Sciatic nerve (tissue), 2 donors: ENCODE measurements around the gene DEAF1. TPM values are rescaled to one million over a fixed set of nuclear protein-coding genes. Genes with fewer than 3 reads are reported as not detected.

Source experiments
- ATAC-seq: fragments of 200-7000 bp; cut with Tn5 transposase; one replicate; pipeline ENCODE4 v1.9.1; 2020; ENCODE audit warnings: mild to moderate bottlenecking, moderate library complexity
- DNase-seq: peaks from one replicate; pipeline ENCODE4 v3.0.0-alpha.2; 2020; ENCODE audit warnings: low spot score
- intact Hi-C: fragments of 100-400 bp; cut with DNase I; formaldehyde crosslinking; loops from one replicate; pipeline ENCODE4 v1.14.2; 2022
- total RNA-seq: library from RNA; stranded (reverse); fragmentation: NEBNext Ultra II Directional; extraction: Animal tissue kit (Norgen Biotek cat#: 25700); gene quantifications from one replicate; pipeline ENCODE4 v1.2.1, GENCODE V29; 2021
- donor health status: DM: no; HTN: no; CAD: no.
- donor health status: DM: no; HTN: no; CAD: no.

DEAF1 gene
- total RNA-seq, 1 donor from 2014 or later, result 52.8 TPM

DNA sequence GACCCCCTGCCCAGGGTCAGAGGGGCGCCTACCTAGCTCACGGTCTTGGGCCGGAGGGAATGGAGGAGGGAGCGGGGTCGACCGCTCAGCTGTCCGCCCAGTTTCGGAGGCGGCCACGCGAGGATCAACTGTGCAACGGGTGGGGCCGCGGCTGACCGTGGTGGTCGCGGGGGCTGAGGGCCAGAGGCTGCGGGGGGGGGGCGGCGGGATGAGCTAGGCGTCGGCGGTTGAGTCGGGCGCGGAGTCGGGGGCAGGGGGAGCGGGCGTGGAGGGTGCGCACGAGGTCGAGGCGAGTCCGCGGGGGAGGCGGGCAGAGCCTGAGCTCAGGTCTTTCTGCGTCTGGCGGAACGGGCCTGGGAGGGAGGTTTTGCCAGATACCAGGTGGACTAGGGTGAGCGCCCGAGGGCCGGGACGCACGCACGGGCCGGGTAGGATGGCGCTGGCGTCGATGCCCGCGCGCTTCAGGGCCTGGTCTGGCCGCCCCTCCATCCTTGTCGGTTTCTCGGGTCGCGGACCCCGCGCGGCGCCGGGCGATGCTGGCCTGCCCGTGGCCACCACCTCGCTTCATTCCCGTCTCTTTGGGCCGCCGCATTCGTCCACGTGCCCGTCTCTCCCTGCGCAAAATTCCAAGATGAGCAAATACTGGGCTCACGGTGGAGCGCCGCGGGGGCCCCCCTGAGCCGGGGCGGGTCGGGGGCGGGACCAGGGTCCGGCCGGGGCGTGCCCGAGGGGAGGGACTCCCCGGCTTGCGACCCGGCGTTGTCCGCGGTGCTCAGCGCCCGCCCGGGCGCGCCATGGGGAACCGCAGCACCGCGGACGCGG, 58.3 kb downstream of the DEAF1 start, which contains the start of gene DRD4:
Gene DRD4 (plus strand): TSS at position 759 of the 822 bp plus-strand sequence. CDS start 36 bp downstream, at position 795.
- ATAC-seq, result peak; percentile 51

DNA sequence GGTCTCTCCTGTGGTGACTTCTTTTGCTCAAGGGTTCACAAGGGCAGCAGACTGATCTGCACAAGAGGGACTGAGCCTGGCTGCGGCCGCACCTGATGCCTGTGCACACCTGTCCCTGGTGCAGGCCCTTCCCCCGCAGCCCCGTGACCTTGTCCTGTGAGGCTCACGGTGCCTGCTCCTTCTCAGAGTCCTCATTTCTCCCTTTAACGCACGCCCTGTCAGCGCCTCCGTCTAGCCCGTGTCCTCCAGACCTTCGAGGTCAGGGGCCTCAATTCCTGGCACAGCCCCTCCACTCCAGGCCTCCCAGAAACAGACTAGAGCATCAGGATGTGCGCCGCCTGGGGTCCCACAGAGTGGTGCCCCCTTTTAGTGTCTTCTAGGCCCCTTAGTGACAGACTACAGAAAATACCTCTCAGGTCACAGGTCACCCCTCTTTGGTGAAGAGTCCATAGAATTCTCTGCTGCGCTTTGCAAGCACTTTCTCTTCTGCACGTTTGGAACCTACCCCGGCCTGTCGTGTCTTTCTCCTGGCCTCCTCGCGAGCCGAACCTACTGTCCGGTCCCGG, 59.0 kb downstream of the DEAF1 start:
- ATAC-seq (no peak), DNase-seq (no peak)
- intact Hi-C loops, result no loop called here

More for the DNA sequence above, 58.3 kb downstream of the DEAF1 start, which contains the start of gene DRD4:
- no peak for DNase-seq
- intact Hi-C loops, result no loop called here

DNA sequence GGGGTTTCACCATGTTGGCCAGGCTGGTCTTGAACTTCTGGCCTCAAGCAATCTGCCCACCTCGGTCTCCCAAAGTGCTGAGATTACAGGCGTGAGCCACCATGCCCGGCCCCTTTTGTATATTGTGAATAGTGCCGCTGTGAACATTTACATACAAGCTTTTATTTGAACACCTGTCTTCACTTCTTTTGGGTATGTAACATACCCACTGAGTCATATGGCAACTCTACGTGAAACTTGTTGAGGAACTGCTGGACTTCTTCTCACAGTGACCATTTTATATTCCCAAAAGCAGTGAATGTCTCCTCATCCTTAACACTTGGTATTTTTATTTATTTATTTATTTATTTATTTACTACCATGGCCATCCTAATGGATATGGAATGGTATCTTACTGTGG, 64.2 kb downstream of the DEAF1 start:
- intact Hi-C loops, result no loop called here
- no peak for ATAC-seq
- no peak for DNase-seq

- DNase-seq, result no peak
- no peak for ATAC-seq
- intact Hi-C loops, result no loop called here
Measured at GRCh38 chr11:629237-629583, 65.8 kb downstream of the DEAF1 start.

- ATAC-seq (no peak), DNase-seq (no peak)
- intact Hi-C loops, result no loop called here
Measured at GRCh38 chr11:628056-628455, 67.0 kb downstream of the DEAF1 start.

- ATAC-seq, result no peak
Measured at GRCh38 chr11:627308-627576, 67.8 kb downstream of the DEAF1 start.

DNA sequence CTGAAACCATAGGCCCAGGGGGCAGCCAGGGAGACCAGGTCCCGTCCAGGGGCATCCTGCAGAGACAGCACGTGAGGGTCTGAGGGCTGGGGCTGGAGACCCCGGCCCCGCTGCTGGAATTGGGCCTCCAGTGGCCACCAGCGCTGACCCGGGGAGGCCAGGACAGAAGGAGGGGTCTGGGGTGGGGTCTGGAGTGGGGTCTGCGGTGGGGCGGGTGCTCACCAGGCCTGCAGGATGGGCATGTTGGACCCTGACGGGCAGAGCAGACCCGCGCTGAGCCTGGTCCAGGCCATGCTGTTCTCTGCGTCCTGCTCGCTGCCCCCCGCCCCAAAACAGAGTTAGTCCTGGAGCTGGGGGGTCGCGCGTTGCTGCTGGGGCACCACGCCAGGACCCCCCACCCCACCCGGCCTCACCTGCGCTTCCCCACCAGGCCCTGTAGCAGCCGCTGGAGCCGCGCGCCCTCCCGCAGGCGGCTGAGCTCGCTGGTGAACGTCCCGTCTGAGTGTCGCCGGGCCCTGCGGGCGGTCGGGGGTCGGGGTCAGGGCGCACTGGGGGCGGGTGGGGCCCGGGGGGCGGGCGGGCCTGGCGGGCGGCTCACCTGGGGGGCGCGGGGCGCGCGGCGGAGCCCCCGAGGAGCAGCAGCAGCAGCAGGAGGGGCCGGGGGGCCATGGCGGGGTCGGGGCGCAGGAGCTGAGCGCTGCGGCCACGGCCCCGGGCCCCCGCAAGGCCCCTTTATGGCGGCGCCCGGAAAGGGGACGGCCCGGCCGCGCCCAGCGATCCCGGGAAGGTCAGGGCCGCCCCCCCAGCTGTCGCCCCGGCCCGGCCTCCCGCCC, 68.3 kb downstream of the DEAF1 start, which contains the start of gene SCT:
Gene SCT (minus strand): TSS at position 707 of the 833 bp plus-strand sequence. CDS start 38 bp downstream, at position 669.
- intact Hi-C loops, result no loop called here
- ATAC-seq (no peak), DNase-seq (no peak)

More at GRCh38 chr11:627308-627576, 67.8 kb downstream of the DEAF1 start:
- intact Hi-C loops, result no loop called here
- DNase-seq, result no peak

DNA sequence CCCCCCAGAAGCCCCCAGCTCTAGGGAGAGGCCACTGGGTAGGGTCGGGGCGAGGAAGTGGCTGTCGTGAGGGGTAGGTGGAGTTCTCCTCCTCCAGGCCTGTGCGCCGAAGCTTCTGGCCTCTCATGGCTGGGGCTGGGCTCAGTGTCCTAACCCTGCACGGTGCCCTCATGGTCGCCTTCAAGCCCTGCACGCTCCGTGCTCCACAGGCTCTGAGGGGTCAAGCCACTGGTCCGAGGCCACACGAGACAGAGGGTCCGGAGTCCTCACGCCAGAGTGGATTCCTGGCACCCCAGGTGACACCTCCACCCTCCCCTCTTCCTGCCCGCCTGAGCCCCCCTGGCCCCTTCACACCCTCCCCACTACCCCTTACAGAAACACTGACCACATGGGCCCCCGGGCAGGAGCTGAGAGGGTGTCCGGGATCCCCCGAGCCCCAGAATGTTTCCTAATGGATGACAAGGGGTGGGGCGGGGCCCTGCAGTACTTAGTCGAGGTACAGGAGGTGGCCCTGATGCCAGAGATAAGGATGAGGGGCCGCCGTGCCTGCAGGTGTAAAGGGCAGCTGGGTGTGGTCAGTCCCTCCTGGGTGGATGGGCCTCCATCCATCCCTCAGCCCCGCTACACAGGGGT, 69.3 kb downstream of the DEAF1 start:
- intact Hi-C loops, result no loop called here
- DNase-seq (no peak), ATAC-seq (no peak)

GRCh38 chr11:624705-625635, 70.1 kb downstream of the DEAF1 start, which contains the start of gene CDHR5:
CDHR5 (minus strand) TSS chr11:624955; CDS start chr11:624902, 53 bp downstream.
- DNase-seq (no peak), ATAC-seq (no peak)
- intact Hi-C loops, result no loop called here

- ATAC-seq, result peak; percentile 4
- intact Hi-C loops, result no loop called here
- no peak for DNase-seq
Measured at GRCh38 chr11:623999-624704, 70.9 kb downstream of the DEAF1 start.

GRCh38 chr11:623349-623869, 71.6 kb downstream of the DEAF1 start:
- DNase-seq, result no peak
- no peak for ATAC-seq

GRCh38 chr11:621838-622237, 73.2 kb downstream of the DEAF1 start:
- no peak for ATAC-seq
- intact Hi-C loops, result no loop called here

More at GRCh38 chr11:623349-623869, 71.6 kb downstream of the DEAF1 start:
- intact Hi-C loops, result no loop called here

DNA sequence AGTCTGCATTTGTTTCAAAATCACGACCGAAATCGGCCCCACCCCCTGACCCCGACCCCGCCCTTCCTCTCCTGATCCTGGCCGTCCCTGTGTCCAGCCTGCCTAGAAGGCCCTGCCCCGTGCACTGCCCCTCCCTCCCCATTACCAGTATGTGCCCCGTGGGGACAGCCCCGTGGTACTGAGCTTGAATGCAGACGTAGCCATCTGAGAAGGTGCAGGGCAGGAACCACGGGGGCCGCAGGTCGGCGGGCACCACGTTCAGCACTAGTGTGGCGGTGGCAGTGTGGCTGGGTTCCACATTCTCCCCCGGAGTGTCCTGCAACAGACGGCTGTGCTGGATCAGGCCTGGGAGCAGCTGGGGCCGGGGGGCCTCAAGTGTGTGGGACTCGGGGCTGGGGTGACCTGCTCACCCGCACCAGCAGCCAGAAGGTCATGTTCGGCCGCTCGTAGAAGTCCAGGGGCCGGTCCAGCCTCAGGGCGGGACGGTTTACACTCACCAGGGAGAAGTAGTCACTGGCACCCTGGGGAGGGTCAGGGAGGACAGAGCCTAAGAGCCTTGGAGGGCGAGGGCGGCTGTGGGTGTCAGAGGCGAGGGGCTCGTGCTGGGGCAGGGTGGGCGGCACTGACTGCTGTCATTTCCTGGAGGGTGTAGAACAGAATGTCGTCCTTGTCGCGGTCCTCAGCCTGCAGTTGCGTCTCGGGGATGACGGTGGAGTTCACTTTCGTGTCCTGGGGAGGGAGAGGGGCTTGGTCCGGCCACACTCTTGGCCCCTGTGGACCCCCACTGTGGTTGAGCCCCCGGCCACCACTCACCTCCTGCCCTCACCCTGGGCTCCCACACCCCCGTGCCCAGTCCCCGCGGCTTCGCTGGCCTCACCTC, 73.8 kb downstream of the DEAF1 start:
- DNase-seq (no peak), ATAC-seq (no peak)
- intact Hi-C loops, result no loop called here

More at GRCh38 chr11:621838-622237, 73.2 kb downstream of the DEAF1 start:
- DNase-seq, result no peak

- ATAC-seq, result no peak
- intact Hi-C loops, result no loop called here
- DNase-seq, result no peak
Measured at GRCh38 chr11:620201-620600, 74.8 kb downstream of the DEAF1 start.

GRCh38 chr11:619628-620050, 75.4 kb downstream of the DEAF1 start:
- ATAC-seq (no peak), DNase-seq (no peak)
- intact Hi-C loops, result no loop called here

- intact Hi-C loops, result no loop called here
- no peak for DNase-seq
Measured at GRCh38 chr11:618856-619627, 76.0 kb downstream of the DEAF1 start.

More at GRCh38 chr11:618856-619627, 76.0 kb downstream of the DEAF1 start:
- ATAC-seq, result no peak
